IMR-90 (cell line): ENCODE results near the gene MEIS1. TPM values are rescaled to one million over a fixed set of nuclear protein-coding genes. Genes with fewer than 3 reads are reported as not detected.

Source experiments
- ATAC-seq: fragments of 200-7000 bp; cut with Tn5 transposase; 2 replicates; pipeline ENCODE4 v1.9.1; 2020; ENCODE audit warnings: low read depth, mild to moderate bottlenecking, moderate library complexity
- BruUV-seq: library from RNA; stranded (reverse); fragments of 400-500 nt; replicated peaks from 2 replicates; lab custom pipeline; 2021; lab: Mats Ljungman, UMichigan
- CTCF ChIA-PET: fragments of 300-600 bp; formaldehyde crosslinking; extraction: SDS; loops from one replicate; lab custom pipeline; 2021; ENCODE audit warnings: antibody characterized with exemption; lab: Yijun Ruan, JAX
- POLR2A ChIA-PET: fragments of 300-600 bp; sonication (Branson Sonifier 250); formaldehyde crosslinking; loops from one replicate; lab custom pipeline; 2022; ENCODE audit warnings: antibody characterized with exemption; ENCODE audit not compliant: unreplicated experiment; lab: Charles Lee
- DNase-seq: peaks from one replicate; pipeline ENCODE4 v3.0.0; 2013
- H2AFZ ChIP-seq: replicated peaks from 2 replicates; pipeline ENCODE3; 2013; ENCODE audit warnings: low read length, mild to moderate bottlenecking; ENCODE audit not compliant: poor library complexity
- H2AK5ac ChIP-seq: 2 replicates; pipeline ENCODE4 v1.6.1; 2013; ENCODE audit warnings: low read depth, low read length, inconsistent platforms
- H2AK9ac ChIP-seq: replicated peaks from 2 replicates; pipeline ENCODE3; 2013; ENCODE audit warnings: mild to moderate bottlenecking, low read depth, low read length, moderate library complexity; ENCODE audit not compliant: poor library complexity
- H2BK120ac ChIP-seq: 2 replicates; pipeline ENCODE4 v1.6.1; 2013; ENCODE audit warnings: low read depth, low read length, inconsistent platforms
- H2BK15ac ChIP-seq: 3 replicates; pipeline ENCODE4 v1.6.1; 2013; ENCODE audit warnings: low read depth, low read length, inconsistent platforms
- H2BK20ac ChIP-seq: 2 replicates; pipeline ENCODE4 v1.6.1; 2013; ENCODE audit warnings: low read depth, mild to moderate bottlenecking, inconsistent platforms, low read length, moderate library complexity
- H2BK5ac ChIP-seq: 2 replicates; pipeline ENCODE4 v1.6.1; 2013; ENCODE audit warnings: mild to moderate bottlenecking, low read depth, low read length, inconsistent platforms; ENCODE audit not compliant: poor library complexity, severe bottlenecking
- H3K14ac ChIP-seq: replicated peaks from 2 replicates; pipeline ENCODE4 v1.6.1; 2013; ENCODE audit warnings: low read depth, low read length, inconsistent platforms
- H3K18ac ChIP-seq: 2 replicates; pipeline ENCODE4 v1.6.1; 2013; ENCODE audit warnings: low read depth, low read length, control low read depth
- H3K23ac ChIP-seq: 2 replicates; pipeline ENCODE4 v1.6.1; 2013; ENCODE audit warnings: low read depth, low read length, inconsistent platforms
- H3K27ac ChIP-seq: 2 replicates; pipeline ENCODE4 v1.5.1; 2013; ENCODE audit warnings: mild to moderate bottlenecking, control low read depth, low read length; ENCODE audit not compliant: insufficient read depth
- H3K27me3 ChIP-seq: 2 replicates; pipeline ENCODE4 v1.6.1; 2013; ENCODE audit warnings: low read length; ENCODE audit not compliant: control insufficient read depth, insufficient read depth
- H3K36me3 ChIP-seq: 2 replicates; pipeline ENCODE4 v1.6.1; 2013; ENCODE audit warnings: low read length, mixed read lengths; ENCODE audit not compliant: control insufficient read depth, insufficient read depth
- H3K4ac ChIP-seq: 2 replicates; pipeline ENCODE4 v1.6.1; 2013; ENCODE audit warnings: low read depth, low read length, inconsistent platforms
- H3K4me1 ChIP-seq: 2 replicates; pipeline ENCODE4 v1.6.1; 2013; ENCODE audit warnings: low read length, mixed read lengths; ENCODE audit not compliant: control insufficient read depth, insufficient read depth
- H3K4me2 ChIP-seq: 2 replicates; pipeline ENCODE4 v1.6.1; 2013; ENCODE audit warnings: low read depth, mild to moderate bottlenecking, control low read depth, low read length, moderate library complexity
- H3K4me3 ChIP-seq: 2 replicates; pipeline ENCODE4 v1.5.1; 2013; ENCODE audit warnings: low read depth, mild to moderate bottlenecking, control low read depth, low read length, moderate library complexity; ENCODE audit not compliant: insufficient read depth
- H3K56ac ChIP-seq: 2 replicates; pipeline ENCODE4 v1.6.1; 2013; ENCODE audit warnings: low read length, inconsistent platforms; ENCODE audit not compliant: insufficient read depth; ENCODE audit errors: extremely low read depth
- H3K79me1 ChIP-seq, 2 experiments: 2 replicates each; pipeline ENCODE4 v1.6.1; 2013; ENCODE audit warnings: low read length in 2 of 2, inconsistent platforms in 1 of 2, low read depth in 1 of 2
- H3K9ac ChIP-seq: 2 replicates; pipeline ENCODE4 v1.6.1; 2013; ENCODE audit warnings: low read depth, low read length, control low read depth
- H3K9me1 ChIP-seq: 2 replicates; pipeline ENCODE4 v1.6.1; 2013; ENCODE audit warnings: low read length, inconsistent platforms; ENCODE audit not compliant: insufficient read depth
- H3K9me3 ChIP-seq: 2 replicates; pipeline ENCODE4 v1.6.1; 2013; ENCODE audit warnings: low read length; ENCODE audit not compliant: control insufficient read depth, insufficient read depth
- H4K20me1 ChIP-seq: 2 replicates; pipeline ENCODE4 v1.6.1; 2013; ENCODE audit warnings: low read length, inconsistent platforms; ENCODE audit not compliant: insufficient read depth
- H4K5ac ChIP-seq: 2 replicates; pipeline ENCODE4 v1.6.1; 2013; ENCODE audit warnings: mild to moderate bottlenecking, low read depth, low read length, control low read depth
- H4K8ac ChIP-seq, 2 experiments: 2 replicates each; pipeline ENCODE4 v1.6.1; 2013; ENCODE audit warnings: low read depth in 2 of 2, low read length in 2 of 2, control low read depth in 1 of 2, inconsistent platforms in 1 of 2
- H4K91ac ChIP-seq: 2 replicates; pipeline ENCODE4 v1.6.1; 2013; ENCODE audit warnings: low read depth, low read length, inconsistent platforms; ENCODE audit not compliant: insufficient read depth
- BHLHE40 ChIP-seq: fragments of 150-350 bp; IDR thresholded peaks from 2 replicates; pipeline ENCODE4 v1.6.1; 2016; ENCODE audit warnings: mild to moderate bottlenecking, low read depth, low read length
- CEBPB ChIP-seq: IDR thresholded peaks from 2 replicates; pipeline ENCODE4 v1.6.1; 2012; ENCODE audit warnings: low read depth, low read length, improper control_type of control experiment
- CHD1 ChIP-seq: IDR thresholded peaks from 2 replicates; pipeline ENCODE4 v1.6.1; 2012; ENCODE audit warnings: low read depth, low read length, improper control_type of control experiment
- FOS ChIP-seq: fragments of 150-350 bp; IDR thresholded peaks from 2 replicates; pipeline ENCODE4 v1.6.1; 2016; ENCODE audit warnings: low read depth, low read length
- MAFK ChIP-seq: IDR thresholded peaks from 2 replicates; pipeline ENCODE4 v1.6.1; 2012; ENCODE audit warnings: low read depth, low read length, improper control_type of control experiment
- MAZ ChIP-seq: IDR thresholded peaks from 2 replicates; pipeline ENCODE4 v1.6.1; 2012; ENCODE audit warnings: low read depth, mild to moderate bottlenecking, low read length, improper control_type of control experiment, moderate library complexity, borderline replicate concordance
- MXI1 ChIP-seq: IDR thresholded peaks from 2 replicates; pipeline ENCODE4 v1.6.1; 2012; ENCODE audit warnings: low read depth, mild to moderate bottlenecking, low read length, moderate library complexity, borderline replicate concordance
- NFE2L2 ChIP-seq: fragments of 150-350 bp; IDR thresholded peaks from 2 replicates; pipeline ENCODE4 v1.6.1; 2016; ENCODE audit warnings: low read depth, mild to moderate bottlenecking, low read length
- POLR2A ChIP-seq: IDR thresholded peaks from 2 replicates; pipeline ENCODE4 v1.6.1; 2012; ENCODE audit warnings: mild to moderate bottlenecking, low read depth, low read length
- RAD21 ChIP-seq: IDR thresholded peaks from 2 replicates; pipeline ENCODE4 v1.6.1; 2012; ENCODE audit warnings: low read length, improper control_type of control experiment
- RCOR1 ChIP-seq: IDR thresholded peaks from 2 replicates; pipeline ENCODE4 v1.6.1; 2012; ENCODE audit warnings: mild to moderate bottlenecking, low read length, improper control_type of control experiment; ENCODE audit not compliant: insufficient replicate concordance
- RFX5 ChIP-seq: IDR thresholded peaks from 2 replicates; pipeline ENCODE4 v1.8.0; 2012; ENCODE audit warnings: low read depth, mild to moderate bottlenecking, low read length, moderate library complexity
- SMC3 ChIP-seq: fragments of 150-350 bp; IDR thresholded peaks from 2 replicates; pipeline ENCODE4 v1.6.1; 2016; ENCODE audit warnings: low read depth, mild to moderate bottlenecking, antibody characterized with exemption, low read length, moderate library complexity
- WGBS, 2 experiments: methylation state at CpG; one replicate each; pipeline versions ENCODE4 v1.1.5 to v1.1.7; 2013; ENCODE audit warnings: missing lambda C conversion rate in 2 of 2; ENCODE audit not compliant: insufficient read length in 1 of 2; ENCODE audit errors: extremely low coverage in 2 of 2; 5-methylcytosine and 5-hydroxymethylcytosine counted together
- dilution Hi-C: fragments of 300-500 bp; cut with HindIII; formaldehyde crosslinking; loops from one replicate; pipeline ENCODE4 v1.14.3; 2018; ENCODE audit warnings: low sequenced_read_pairs; ENCODE audit not compliant: unreplicated experiment
- in situ Hi-C: fragments of 300-500 bp; cut with MboI; formaldehyde crosslinking; loops from 3 replicates; pipeline ENCODE4 v1.14.3; 2019; ENCODE audit warnings: low sequenced_read_pairs, inconsistent platforms, mixed read lengths
- intact Hi-C: fragments of 100-400 bp; cut with micrococcal nuclease; formaldehyde crosslinking; loops from 2 replicates; pipeline ENCODE4 v1.10.0; 2022
- polyA plus RNA-seq, 3 experiments: library from polyadenylated mRNA; depleted of rRNA; stranded (reverse); fragments of >200 nt; gene quantifications; 2 replicates each; pipeline ENCODE4 v1.2.3, GENCODE V29; 2012; ENCODE audit warnings: low replicate concordance in 1 of 3
- total RNA-seq: library from RNA; depleted of rRNA; stranded (reverse); fragments of >200 nt; gene quantifications from 2 replicates; pipeline ENCODE4 v1.2.3, GENCODE V29; 2012
- TF ChIP-seq, protein P1 (sequence below): fragments of 150-350 bp; IDR thresholded peaks from 2 replicates; pipeline ENCODE4 v1.6.1; 2017; ENCODE audit warnings: mild to moderate bottlenecking, antibody characterized with exemption, low read length, low read depth
- TF ChIP-seq, protein P2 (sequence below): fragments of 150-350 bp; IDR thresholded peaks from 2 replicates; pipeline ENCODE4 v1.6.1; 2016; ENCODE audit warnings: low read depth, mild to moderate bottlenecking, low read length, moderate library complexity, borderline replicate concordance
- TF ChIP-seq, protein P3 (sequence below): conservative IDR thresholded peaks from 2 replicates; pipeline ENCODE4 v1.5.1; 2012; ENCODE audit warnings: mild to moderate bottlenecking, low read depth, low read length, improper control_type of control experiment

The MEIS1 gene
- total and polyA plus RNA-seq, 2 of the 4 experiments (the other 2 are of a cell fraction): 54.4 to 157 TPM

DNA sequence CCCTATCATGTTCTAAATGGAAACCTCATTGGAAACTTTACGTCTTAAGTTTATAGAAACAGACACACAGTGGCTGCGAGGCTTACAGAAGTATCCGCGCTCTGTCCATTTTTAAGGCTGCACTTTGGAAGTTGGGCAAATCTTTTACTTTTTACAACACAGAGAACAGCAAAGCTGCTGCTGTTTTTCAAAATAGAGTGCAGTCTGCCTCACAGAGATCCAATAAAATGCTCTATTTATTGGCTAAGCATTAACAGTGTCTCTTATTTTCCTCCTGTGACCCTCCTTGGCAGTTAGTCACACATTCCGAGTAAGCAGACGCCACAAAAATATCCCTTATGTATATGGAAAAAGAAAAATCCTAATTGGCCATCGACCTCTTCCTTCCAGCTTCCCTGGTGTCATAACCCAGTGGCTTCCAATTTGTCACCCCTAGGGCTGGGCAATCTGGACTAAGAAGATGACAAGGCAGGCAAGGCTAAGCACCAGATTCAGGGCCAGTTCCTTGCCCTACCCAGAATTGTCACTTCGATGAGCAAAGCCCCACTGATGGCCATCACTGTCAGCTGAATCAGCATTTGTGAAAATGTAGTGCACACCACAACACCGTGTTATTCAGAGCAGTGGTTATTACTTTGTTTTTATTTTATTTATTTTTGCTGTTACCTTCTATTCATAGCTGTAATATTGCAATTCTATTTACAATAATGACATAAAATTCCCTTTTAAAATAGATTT, 47.7 kb upstream of the MEIS1 start:
- no peaks in the 10 kb centered on the region for H3K9me1 ChIP-seq
- H4K5ac ChIP-seq: no peak overlapping the region
- H4K91ac ChIP-seq: no peak overlapping the region
- H3K79me1 ChIP-seq: no peaks in the 10 kb centered on the region
- CTCF ChIA-PET: interaction anchor here (1.5 kb wide), 1 partner anchor 18 kb away, joined by 3 read pairs; no protein-coding TSS in a partner anchor
- no CpG with 5 or more reads among the region's 9 CpGs for WGBS, 2 experiments
- no peaks in the 10 kb centered on the region for H3K4me1 ChIP-seq
- intact Hi-C loops (no loop called here), in situ Hi-C loops (no loop called here), dilution Hi-C loops (no loop called here)
- DNase-seq: no peak
- BruUV-seq: no TSS peak
- peaks cover 15% of the 10 kb centered on the region for H3K27me3 ChIP-seq
- H3K9ac ChIP-seq: no peak overlapping the region
- ATAC-seq: no peak
- no peak overlapping the region for H2AFZ ChIP-seq
- no peak overlapping the region for H3K14ac ChIP-seq
- POLR2A ChIA-PET: no interaction called here
- no peak overlapping the region for H2BK15ac ChIP-seq
- H3K4me2 ChIP-seq: no peak overlapping the region
- no peak overlapping the region for H3K4ac ChIP-seq
- TF ChIP-seq FOS: no peak
- TF ChIP-seq CEBPB: no peak
- TF ChIP-seq, protein P1, sequence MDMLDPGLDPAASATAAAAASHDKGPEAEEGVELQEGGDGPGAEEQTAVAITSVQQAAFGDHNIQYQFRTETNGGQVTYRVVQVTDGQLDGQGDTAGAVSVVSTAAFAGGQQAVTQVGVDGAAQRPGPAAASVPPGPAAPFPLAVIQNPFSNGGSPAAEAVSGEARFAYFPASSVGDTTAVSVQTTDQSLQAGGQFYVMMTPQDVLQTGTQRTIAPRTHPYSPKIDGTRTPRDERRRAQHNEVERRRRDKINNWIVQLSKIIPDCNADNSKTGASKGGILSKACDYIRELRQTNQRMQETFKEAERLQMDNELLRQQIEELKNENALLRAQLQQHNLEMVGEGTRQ: no peak
- TF ChIP-seq RCOR1: no peak
- TF ChIP-seq, protein P2, sequence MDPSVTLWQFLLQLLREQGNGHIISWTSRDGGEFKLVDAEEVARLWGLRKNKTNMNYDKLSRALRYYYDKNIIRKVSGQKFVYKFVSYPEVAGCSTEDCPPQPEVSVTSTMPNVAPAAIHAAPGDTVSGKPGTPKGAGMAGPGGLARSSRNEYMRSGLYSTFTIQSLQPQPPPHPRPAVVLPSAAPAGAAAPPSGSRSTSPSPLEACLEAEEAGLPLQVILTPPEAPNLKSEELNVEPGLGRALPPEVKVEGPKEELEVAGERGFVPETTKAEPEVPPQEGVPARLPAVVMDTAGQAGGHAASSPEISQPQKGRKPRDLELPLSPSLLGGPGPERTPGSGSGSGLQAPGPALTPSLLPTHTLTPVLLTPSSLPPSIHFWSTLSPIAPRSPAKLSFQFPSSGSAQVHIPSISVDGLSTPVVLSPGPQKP: no peak
- TF ChIP-seq POLR2A: no peak
- no peak for TF ChIP-seq CHD1
- TF ChIP-seq MXI1: no peak
- no peak for TF ChIP-seq SMC3
- no peak for TF ChIP-seq RFX5
- no peak for TF ChIP-seq NFE2L2
- no peak for TF ChIP-seq BHLHE40
- TF ChIP-seq, protein P3, sequence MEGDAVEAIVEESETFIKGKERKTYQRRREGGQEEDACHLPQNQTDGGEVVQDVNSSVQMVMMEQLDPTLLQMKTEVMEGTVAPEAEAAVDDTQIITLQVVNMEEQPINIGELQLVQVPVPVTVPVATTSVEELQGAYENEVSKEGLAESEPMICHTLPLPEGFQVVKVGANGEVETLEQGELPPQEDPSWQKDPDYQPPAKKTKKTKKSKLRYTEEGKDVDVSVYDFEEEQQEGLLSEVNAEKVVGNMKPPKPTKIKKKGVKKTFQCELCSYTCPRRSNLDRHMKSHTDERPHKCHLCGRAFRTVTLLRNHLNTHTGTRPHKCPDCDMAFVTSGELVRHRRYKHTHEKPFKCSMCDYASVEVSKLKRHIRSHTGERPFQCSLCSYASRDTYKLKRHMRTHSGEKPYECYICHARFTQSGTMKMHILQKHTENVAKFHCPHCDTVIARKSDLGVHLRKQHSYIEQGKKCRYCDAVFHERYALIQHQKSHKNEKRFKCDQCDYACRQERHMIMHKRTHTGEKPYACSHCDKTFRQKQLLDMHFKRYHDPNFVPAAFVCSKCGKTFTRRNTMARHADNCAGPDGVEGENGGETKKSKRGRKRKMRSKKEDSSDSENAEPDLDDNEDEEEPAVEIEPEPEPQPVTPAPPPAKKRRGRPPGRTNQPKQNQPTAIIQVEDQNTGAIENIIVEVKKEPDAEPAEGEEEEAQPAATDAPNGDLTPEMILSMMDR: no peak
- no peak for TF ChIP-seq MAFK
- TF ChIP-seq RAD21: no peak
- no peak for TF ChIP-seq MAZ
- no peaks in the 10 kb centered on the region for H3K9me3 ChIP-seq
- H4K8ac ChIP-seq: no peak overlapping the region
- no peak overlapping the region for H2BK5ac ChIP-seq
- no peak overlapping the region for H3K27ac ChIP-seq
- no peaks in the 10 kb centered on the region for H4K20me1 ChIP-seq
- no peaks in the 10 kb centered on the region for H3K36me3 ChIP-seq
- no peak overlapping the region for H2BK120ac ChIP-seq
- H3K18ac ChIP-seq: no peak overlapping the region
- no peak overlapping the region for H2AK9ac ChIP-seq
- no peak overlapping the region for H2BK20ac ChIP-seq
- H3K56ac ChIP-seq: no peak overlapping the region
- H2AK5ac ChIP-seq: no peak overlapping the region
- no peak overlapping the region for H3K23ac ChIP-seq
- no peak overlapping the region for H3K4me3 ChIP-seq
